Panc1 (cell line): ENCODE measurements around the gene PHF1. TPM values are rescaled to one million over a fixed set of nuclear protein-coding genes. Genes with fewer than 3 reads are reported as not detected.
"Not testable (repeated sequence)": the region's sequence is repeated elsewhere in the genome, so short reads cannot be mapped to it uniquely, and the experiment has no call there.

Experiments used
- ATAC-seq: fragments of 200-7000 bp; cut with Tn5 transposase; 2 replicates; pipeline ENCODE4 v1.9.1; 2020; ENCODE audit warnings: mild to moderate bottlenecking, moderate library complexity
- BruUV-seq: library from RNA; stranded (reverse); fragments of 400-500 nt; replicated peaks from 2 replicates; lab custom pipeline; 2021; lab: Mats Ljungman, UMichigan
- CTCF ChIA-PET: fragments of 300-600 bp; sonication (Branson Sonifier 250); formaldehyde crosslinking; loops from one replicate; lab custom pipeline; 2022; ENCODE audit warnings: antibody characterized with exemption; lab: Charles Lee
- POLR2A ChIA-PET: fragments of 300-600 bp; sonication (Branson Sonifier 250); formaldehyde crosslinking; loops from one replicate; lab custom pipeline; 2022; ENCODE audit warnings: antibody characterized with exemption; lab: Charles Lee
- DNase-seq: peaks from one replicate; pipeline ENCODE4 v3.0.0-alpha.2; 2010; ENCODE audit warnings: low read depth, low spot score
- H3K27ac ChIP-seq: 2 replicates; pipeline ENCODE4 v1.5.1; 2011; ENCODE audit warnings: mild to moderate bottlenecking, low read length, inconsistent platforms
- H3K27me3 ChIP-seq: fragments of 200-500 bp; sonication (Bioruptor generic); 2 replicates; pipeline ENCODE4 v1.6.0; 2014; ENCODE audit warnings: low read length, inconsistent platforms; ENCODE audit not compliant: control insufficient read depth, insufficient read depth
- H3K36me3 ChIP-seq: fragments of 200-500 bp; sonication (Bioruptor generic); 2 replicates; pipeline ENCODE4 v1.5.1; 2014; ENCODE audit warnings: inconsistent platforms, mild to moderate bottlenecking, low read length, moderate library complexity; ENCODE audit not compliant: control insufficient read depth, insufficient read depth
- H3K4me1 ChIP-seq: 2 replicates; pipeline ENCODE4 v1.5.1; 2011; ENCODE audit warnings: inconsistent platforms, mild to moderate bottlenecking, low read length, moderate library complexity; ENCODE audit not compliant: control insufficient read depth, insufficient read depth
- H3K4me3 ChIP-seq, 2 experiments: 2 replicates each; pipeline ENCODE4 v1.5.1; 2011 to 2012; ENCODE audit warnings: low read depth in 2 of 2, low read length in 2 of 2, mild to moderate bottlenecking in 2 of 2, inconsistent platforms in 1 of 2, moderate library complexity in 1 of 2
- H3K9me3 ChIP-seq: fragments of 200-500 bp; sonication (Bioruptor generic); 2 replicates; pipeline ENCODE4 v1.5.1; 2014; ENCODE audit warnings: low read depth, mild to moderate bottlenecking, inconsistent platforms, low read length, moderate library complexity; ENCODE audit not compliant: control insufficient read depth, insufficient read depth
- POLR2AphosphoS5 ChIP-seq: IDR thresholded peaks from 2 replicates; pipeline ENCODE4 v1.6.1; 2012; ENCODE audit warnings: mild to moderate bottlenecking, low read depth, low read length, moderate library complexity
- SIN3A ChIP-seq: IDR thresholded peaks from 2 replicates; pipeline ENCODE4 v1.6.1; 2012; ENCODE audit warnings: low read depth, mild to moderate bottlenecking, low read length, moderate library complexity, borderline replicate concordance; ENCODE audit not compliant: insufficient read depth
- TCF7L2 ChIP-seq: IDR thresholded peaks from 2 replicates; pipeline ENCODE4 v1.6.1; 2011; ENCODE audit warnings: mild to moderate bottlenecking, low read depth, low read length, inconsistent platforms
- in situ Hi-C: cut with HindIII; loops from 2 replicates; pipeline ENCODE4 v1.10.0; 2016; ENCODE audit warnings: low sequenced_read_pairs, low pct_unique_long_range_greater_than_20kb
- intact Hi-C: fragments of 100-400 bp; cut with micrococcal nuclease; formaldehyde crosslinking; loops from one replicate; pipeline ENCODE4 v1.10.0; 2022; ENCODE audit not compliant: unreplicated experiment
- total RNA-seq: library from RNA; stranded (reverse); gene quantifications from one replicate; pipeline ENCODE4 v1.2.1, GENCODE V29; 2021; ENCODE audit not compliant: unreplicated experiment
- TF ChIP-seq, protein P1 (sequence below), 2 experiments: IDR thresholded peaks; 2 replicates each; pipeline ENCODE4 v1.6.1; 2011 to 2012; ENCODE audit warnings: low read depth in 2 of 2, control low read depth in 1 of 2, low read length in 1 of 2, mild to moderate bottlenecking in 1 of 2, moderate library complexity in 1 of 2; ENCODE audit not compliant: insufficient read depth in 1 of 2
- TF ChIP-seq, protein P2 (sequence below): fragments of 450-650 bp; IDR thresholded peaks from 2 replicates; pipeline ENCODE4 v1.5.1; 2017; ENCODE audit warnings: mild to moderate bottlenecking

The PHF1 gene
- total RNA-seq, 1 experiment from 2014 or later, result 51.6 TPM

DNA sequence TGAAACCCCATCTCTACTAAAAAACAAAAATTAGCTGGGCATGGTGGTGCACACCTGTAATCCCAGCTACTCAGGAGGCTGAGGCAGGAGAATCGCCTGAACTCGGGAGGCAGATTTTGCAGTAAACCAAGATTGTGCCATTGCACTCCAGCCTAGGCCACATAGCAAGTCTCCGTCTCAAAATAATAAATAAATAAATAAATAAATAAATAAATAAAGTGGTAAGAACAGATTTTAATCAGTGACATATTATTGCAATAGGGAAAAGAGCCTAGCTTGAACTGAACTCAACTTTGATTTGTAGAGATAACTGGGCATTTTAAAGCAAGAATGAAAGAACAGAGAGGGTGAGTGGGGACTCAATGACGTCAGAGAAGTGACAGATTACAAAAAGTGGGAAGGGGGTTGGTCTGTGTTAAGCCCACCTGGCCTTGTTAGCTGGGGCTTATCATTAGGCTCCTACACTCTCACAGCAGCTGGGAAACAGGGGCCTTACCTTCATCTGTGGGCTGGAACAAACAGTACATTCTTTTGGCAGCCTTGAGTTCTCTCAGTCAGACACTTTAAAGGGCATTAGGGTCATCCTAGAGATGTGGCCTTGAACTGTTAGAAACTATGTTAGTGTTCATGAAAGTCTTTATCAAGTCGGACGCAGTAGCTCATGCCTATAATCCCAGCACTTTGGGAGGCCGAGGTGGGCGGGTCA lies 43.7 kb upstream of the PHF1 start:
- intact Hi-C loops, result no loop called here
- Histone ChIP-seq H3K9me3 (no peaks in the 10 kb centered on the region), H3K4me1 (no peaks in the 10 kb centered on the region), H3K4me3 (no peak overlapping the region), H3K36me3 (no peaks in the 10 kb centered on the region), H3K27me3 (no peaks in the 10 kb centered on the region), H3K27ac (no peak overlapping the region)
- CTCF ChIA-PET, result no interaction called here
- ATAC-seq (no peak), DNase-seq (no peak)
- no TSS peak for BruUV-seq
- TF ChIP-seq POLR2AphosphoS5 (no peak), TCF7L2 (no peak), SIN3A (no peak)
- TF ChIP-seq, protein P1, sequence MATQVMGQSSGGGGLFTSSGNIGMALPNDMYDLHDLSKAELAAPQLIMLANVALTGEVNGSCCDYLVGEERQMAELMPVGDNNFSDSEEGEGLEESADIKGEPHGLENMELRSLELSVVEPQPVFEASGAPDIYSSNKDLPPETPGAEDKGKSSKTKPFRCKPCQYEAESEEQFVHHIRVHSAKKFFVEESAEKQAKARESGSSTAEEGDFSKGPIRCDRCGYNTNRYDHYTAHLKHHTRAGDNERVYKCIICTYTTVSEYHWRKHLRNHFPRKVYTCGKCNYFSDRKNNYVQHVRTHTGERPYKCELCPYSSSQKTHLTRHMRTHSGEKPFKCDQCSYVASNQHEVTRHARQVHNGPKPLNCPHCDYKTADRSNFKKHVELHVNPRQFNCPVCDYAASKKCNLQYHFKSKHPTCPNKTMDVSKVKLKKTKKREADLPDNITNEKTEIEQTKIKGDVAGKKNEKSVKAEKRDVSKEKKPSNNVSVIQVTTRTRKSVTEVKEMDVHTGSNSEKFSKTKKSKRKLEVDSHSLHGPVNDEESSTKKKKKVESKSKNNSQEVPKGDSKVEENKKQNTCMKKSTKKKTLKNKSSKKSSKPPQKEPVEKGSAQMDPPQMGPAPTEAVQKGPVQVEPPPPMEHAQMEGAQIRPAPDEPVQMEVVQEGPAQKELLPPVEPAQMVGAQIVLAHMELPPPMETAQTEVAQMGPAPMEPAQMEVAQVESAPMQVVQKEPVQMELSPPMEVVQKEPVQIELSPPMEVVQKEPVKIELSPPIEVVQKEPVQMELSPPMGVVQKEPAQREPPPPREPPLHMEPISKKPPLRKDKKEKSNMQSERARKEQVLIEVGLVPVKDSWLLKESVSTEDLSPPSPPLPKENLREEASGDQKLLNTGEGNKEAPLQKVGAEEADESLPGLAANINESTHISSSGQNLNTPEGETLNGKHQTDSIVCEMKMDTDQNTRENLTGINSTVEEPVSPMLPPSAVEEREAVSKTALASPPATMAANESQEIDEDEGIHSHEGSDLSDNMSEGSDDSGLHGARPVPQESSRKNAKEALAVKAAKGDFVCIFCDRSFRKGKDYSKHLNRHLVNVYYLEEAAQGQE (IDR thresholded peaks at IDR 0.05; ENCODE audit: insufficient read depth in 1 of 2, low read depth in 2 of 2, low read length in 1 of 2), result no peak
- TF ChIP-seq, protein P2, sequence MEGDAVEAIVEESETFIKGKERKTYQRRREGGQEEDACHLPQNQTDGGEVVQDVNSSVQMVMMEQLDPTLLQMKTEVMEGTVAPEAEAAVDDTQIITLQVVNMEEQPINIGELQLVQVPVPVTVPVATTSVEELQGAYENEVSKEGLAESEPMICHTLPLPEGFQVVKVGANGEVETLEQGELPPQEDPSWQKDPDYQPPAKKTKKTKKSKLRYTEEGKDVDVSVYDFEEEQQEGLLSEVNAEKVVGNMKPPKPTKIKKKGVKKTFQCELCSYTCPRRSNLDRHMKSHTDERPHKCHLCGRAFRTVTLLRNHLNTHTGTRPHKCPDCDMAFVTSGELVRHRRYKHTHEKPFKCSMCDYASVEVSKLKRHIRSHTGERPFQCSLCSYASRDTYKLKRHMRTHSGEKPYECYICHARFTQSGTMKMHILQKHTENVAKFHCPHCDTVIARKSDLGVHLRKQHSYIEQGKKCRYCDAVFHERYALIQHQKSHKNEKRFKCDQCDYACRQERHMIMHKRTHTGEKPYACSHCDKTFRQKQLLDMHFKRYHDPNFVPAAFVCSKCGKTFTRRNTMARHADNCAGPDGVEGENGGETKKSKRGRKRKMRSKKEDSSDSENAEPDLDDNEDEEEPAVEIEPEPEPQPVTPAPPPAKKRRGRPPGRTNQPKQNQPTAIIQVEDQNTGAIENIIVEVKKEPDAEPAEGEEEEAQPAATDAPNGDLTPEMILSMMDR, result no peak
- in situ Hi-C loops, result no loop called here
- POLR2A ChIA-PET, result no interaction called here

DNA sequence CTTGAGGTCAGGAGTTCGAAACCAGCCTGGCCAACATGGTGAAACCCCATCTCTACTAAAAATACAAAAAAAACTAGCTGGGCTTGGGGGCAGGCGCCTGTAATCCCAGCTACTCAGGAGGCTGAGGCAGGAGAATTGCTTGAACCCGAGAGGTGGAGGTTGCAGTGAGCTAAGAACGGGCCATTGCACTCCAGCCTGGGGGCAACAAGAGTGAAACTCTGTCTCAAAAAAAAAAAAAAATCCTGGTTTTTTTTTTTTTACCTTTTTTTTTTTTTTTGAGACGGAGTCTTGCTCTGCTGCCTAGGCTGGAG lies 43.1 kb upstream of the PHF1 start:
- H3K4me1 ChIP-seq, H3K4me3 ChIP-seq, BruUV-seq, CTCF ChIA-PET, H3K27ac ChIP-seq, in situ Hi-C loops, intact Hi-C loops, H3K9me3 ChIP-seq, POLR2A ChIA-PET, H3K36me3 ChIP-seq, DNase-seq, ATAC-seq, H3K27me3 ChIP-seq: not testable (repeated sequence)

DNA sequence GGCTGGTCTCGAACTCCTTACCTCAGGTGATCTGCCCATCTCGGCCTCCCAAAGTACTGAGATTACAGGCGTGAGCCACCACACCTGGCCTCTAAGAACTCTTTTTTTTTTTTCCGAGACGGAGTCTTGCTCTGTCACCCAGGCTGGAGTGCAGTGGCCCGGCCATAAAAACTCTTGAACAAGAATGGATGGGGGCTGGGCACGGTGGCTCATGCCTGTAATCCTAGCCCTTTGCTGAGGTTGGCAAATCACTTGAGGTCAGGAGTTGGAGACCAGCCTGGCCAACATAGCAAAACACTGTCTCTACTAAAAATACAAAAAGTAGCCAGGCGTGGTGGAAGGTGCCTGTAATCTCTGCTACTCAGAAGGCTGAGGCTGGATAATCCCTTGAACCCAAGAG lies 38.9 kb upstream of the PHF1 start:
- CTCF ChIA-PET, H3K36me3 ChIP-seq, in situ Hi-C loops, H3K9me3 ChIP-seq, POLR2A ChIA-PET, ATAC-seq, DNase-seq, intact Hi-C loops, BruUV-seq, H3K27ac ChIP-seq, H3K4me1 ChIP-seq, H3K27me3 ChIP-seq, H3K4me3 ChIP-seq: not testable (repeated sequence)
